IMR-90 (cell line): ENCODE results near the gene EPB41L1. TPM values are rescaled to one million over a fixed set of nuclear protein-coding genes. Genes with fewer than 3 reads are reported as not detected.

ENCODE experiments used
- ATAC-seq: fragments of 200-7000 bp; cut with Tn5 transposase; 2 replicates; pipeline ENCODE4 v1.9.1; 2020; ENCODE audit warnings: low read depth, mild to moderate bottlenecking, moderate library complexity
- BruUV-seq: library from RNA; stranded (reverse); fragments of 400-500 nt; replicated peaks from 2 replicates; lab custom pipeline; 2021; lab: Mats Ljungman, UMichigan
- CTCF ChIA-PET: fragments of 300-600 bp; formaldehyde crosslinking; extraction: SDS; loops from one replicate; lab custom pipeline; 2021; ENCODE audit warnings: antibody characterized with exemption; lab: Yijun Ruan, JAX
- POLR2A ChIA-PET: fragments of 300-600 bp; sonication (Branson Sonifier 250); formaldehyde crosslinking; loops from one replicate; lab custom pipeline; 2022; ENCODE audit warnings: antibody characterized with exemption; ENCODE audit not compliant: unreplicated experiment; lab: Charles Lee
- DNase-seq: peaks from one replicate; pipeline ENCODE4 v3.0.0; 2013
- H2AFZ ChIP-seq: replicated peaks from 2 replicates; pipeline ENCODE3; 2013; ENCODE audit warnings: low read length, mild to moderate bottlenecking; ENCODE audit not compliant: poor library complexity
- H2AK5ac ChIP-seq: 2 replicates; pipeline ENCODE4 v1.6.1; 2013; ENCODE audit warnings: low read depth, low read length, inconsistent platforms
- H2AK9ac ChIP-seq: replicated peaks from 2 replicates; pipeline ENCODE3; 2013; ENCODE audit warnings: mild to moderate bottlenecking, low read depth, low read length, moderate library complexity; ENCODE audit not compliant: poor library complexity
- H2BK120ac ChIP-seq: 2 replicates; pipeline ENCODE4 v1.6.1; 2013; ENCODE audit warnings: low read depth, low read length, inconsistent platforms
- H2BK15ac ChIP-seq: 3 replicates; pipeline ENCODE4 v1.6.1; 2013; ENCODE audit warnings: low read depth, low read length, inconsistent platforms
- H2BK20ac ChIP-seq: 2 replicates; pipeline ENCODE4 v1.6.1; 2013; ENCODE audit warnings: low read depth, mild to moderate bottlenecking, inconsistent platforms, low read length, moderate library complexity
- H2BK5ac ChIP-seq: 2 replicates; pipeline ENCODE4 v1.6.1; 2013; ENCODE audit warnings: mild to moderate bottlenecking, low read depth, low read length, inconsistent platforms; ENCODE audit not compliant: poor library complexity, severe bottlenecking
- H3K14ac ChIP-seq: replicated peaks from 2 replicates; pipeline ENCODE4 v1.6.1; 2013; ENCODE audit warnings: low read depth, low read length, inconsistent platforms
- H3K18ac ChIP-seq: 2 replicates; pipeline ENCODE4 v1.6.1; 2013; ENCODE audit warnings: low read depth, low read length, control low read depth
- H3K23ac ChIP-seq: 2 replicates; pipeline ENCODE4 v1.6.1; 2013; ENCODE audit warnings: low read depth, low read length, inconsistent platforms
- H3K27ac ChIP-seq: 2 replicates; pipeline ENCODE4 v1.5.1; 2013; ENCODE audit warnings: mild to moderate bottlenecking, control low read depth, low read length; ENCODE audit not compliant: insufficient read depth
- H3K27me3 ChIP-seq: 2 replicates; pipeline ENCODE4 v1.6.1; 2013; ENCODE audit warnings: low read length; ENCODE audit not compliant: control insufficient read depth, insufficient read depth
- H3K36me3 ChIP-seq: 2 replicates; pipeline ENCODE4 v1.6.1; 2013; ENCODE audit warnings: low read length, mixed read lengths; ENCODE audit not compliant: control insufficient read depth, insufficient read depth
- H3K4ac ChIP-seq: 2 replicates; pipeline ENCODE4 v1.6.1; 2013; ENCODE audit warnings: low read depth, low read length, inconsistent platforms
- H3K4me1 ChIP-seq: 2 replicates; pipeline ENCODE4 v1.6.1; 2013; ENCODE audit warnings: low read length, mixed read lengths; ENCODE audit not compliant: control insufficient read depth, insufficient read depth
- H3K4me2 ChIP-seq: 2 replicates; pipeline ENCODE4 v1.6.1; 2013; ENCODE audit warnings: low read depth, mild to moderate bottlenecking, control low read depth, low read length, moderate library complexity
- H3K4me3 ChIP-seq: 2 replicates; pipeline ENCODE4 v1.5.1; 2013; ENCODE audit warnings: low read depth, mild to moderate bottlenecking, control low read depth, low read length, moderate library complexity; ENCODE audit not compliant: insufficient read depth
- H3K56ac ChIP-seq: 2 replicates; pipeline ENCODE4 v1.6.1; 2013; ENCODE audit warnings: low read length, inconsistent platforms; ENCODE audit not compliant: insufficient read depth; ENCODE audit errors: extremely low read depth
- H3K79me1 ChIP-seq, 2 experiments: 2 replicates each; pipeline ENCODE4 v1.6.1; 2013; ENCODE audit warnings: low read length in 2 of 2, inconsistent platforms in 1 of 2, low read depth in 1 of 2
- H3K9ac ChIP-seq: 2 replicates; pipeline ENCODE4 v1.6.1; 2013; ENCODE audit warnings: low read depth, low read length, control low read depth
- H3K9me1 ChIP-seq: 2 replicates; pipeline ENCODE4 v1.6.1; 2013; ENCODE audit warnings: low read length, inconsistent platforms; ENCODE audit not compliant: insufficient read depth
- H3K9me3 ChIP-seq: 2 replicates; pipeline ENCODE4 v1.6.1; 2013; ENCODE audit warnings: low read length; ENCODE audit not compliant: control insufficient read depth, insufficient read depth
- H4K20me1 ChIP-seq: 2 replicates; pipeline ENCODE4 v1.6.1; 2013; ENCODE audit warnings: low read length, inconsistent platforms; ENCODE audit not compliant: insufficient read depth
- H4K5ac ChIP-seq: 2 replicates; pipeline ENCODE4 v1.6.1; 2013; ENCODE audit warnings: mild to moderate bottlenecking, low read depth, low read length, control low read depth
- H4K8ac ChIP-seq, 2 experiments: 2 replicates each; pipeline ENCODE4 v1.6.1; 2013; ENCODE audit warnings: low read depth in 2 of 2, low read length in 2 of 2, control low read depth in 1 of 2, inconsistent platforms in 1 of 2
- H4K91ac ChIP-seq: 2 replicates; pipeline ENCODE4 v1.6.1; 2013; ENCODE audit warnings: low read depth, low read length, inconsistent platforms; ENCODE audit not compliant: insufficient read depth
- CEBPB ChIP-seq: IDR thresholded peaks from 2 replicates; pipeline ENCODE4 v1.6.1; 2012; ENCODE audit warnings: low read depth, low read length, improper control_type of control experiment
- ELK1 ChIP-seq: fragments of 150-350 bp; IDR thresholded peaks from 2 replicates; pipeline ENCODE4 v1.6.1; 2016; ENCODE audit warnings: low read depth, mild to moderate bottlenecking, low read length, moderate library complexity, borderline replicate concordance
- FOS ChIP-seq: fragments of 150-350 bp; IDR thresholded peaks from 2 replicates; pipeline ENCODE4 v1.6.1; 2016; ENCODE audit warnings: low read depth, low read length
- MAFK ChIP-seq: IDR thresholded peaks from 2 replicates; pipeline ENCODE4 v1.6.1; 2012; ENCODE audit warnings: low read depth, low read length, improper control_type of control experiment
- MXI1 ChIP-seq: IDR thresholded peaks from 2 replicates; pipeline ENCODE4 v1.6.1; 2012; ENCODE audit warnings: low read depth, mild to moderate bottlenecking, low read length, moderate library complexity, borderline replicate concordance
- USF2 ChIP-seq: fragments of 150-350 bp; IDR thresholded peaks from 2 replicates; pipeline ENCODE4 v1.6.1; 2017; ENCODE audit warnings: mild to moderate bottlenecking, antibody characterized with exemption, low read length, low read depth
- WGBS, 2 experiments: methylation state at CpG; one replicate each; pipeline versions ENCODE4 v1.1.5 to v1.1.7; 2013; ENCODE audit warnings: missing lambda C conversion rate in 2 of 2; ENCODE audit not compliant: insufficient read length in 1 of 2; ENCODE audit errors: extremely low coverage in 2 of 2; 5-methylcytosine and 5-hydroxymethylcytosine counted together
- dilution Hi-C: fragments of 300-500 bp; cut with HindIII; formaldehyde crosslinking; loops from one replicate; pipeline ENCODE4 v1.14.3; 2018; ENCODE audit warnings: low sequenced_read_pairs; ENCODE audit not compliant: unreplicated experiment
- in situ Hi-C: fragments of 300-500 bp; cut with MboI; formaldehyde crosslinking; loops from 3 replicates; pipeline ENCODE4 v1.14.3; 2019; ENCODE audit warnings: low sequenced_read_pairs, inconsistent platforms, mixed read lengths
- intact Hi-C: fragments of 100-400 bp; cut with micrococcal nuclease; formaldehyde crosslinking; loops from 2 replicates; pipeline ENCODE4 v1.10.0; 2022
- polyA plus RNA-seq, 3 experiments: library from polyadenylated mRNA; depleted of rRNA; stranded (reverse); fragments of >200 nt; gene quantifications; 2 replicates each; pipeline ENCODE4 v1.2.3, GENCODE V29; 2012; ENCODE audit warnings: low replicate concordance in 1 of 3
- total RNA-seq: library from RNA; depleted of rRNA; stranded (reverse); fragments of >200 nt; gene quantifications from 2 replicates; pipeline ENCODE4 v1.2.3, GENCODE V29; 2012

EPB41L1 gene
- total and polyA plus RNA-seq, 2 of the 4 experiments (the other 2 are of a cell fraction): 12.5 to 33.7 TPM

GRCh38 chr20:36270744-36271638 lies 116.5 kb downstream of the EPB41L1 start:
- H2AK9ac ChIP-seq: no peak overlapping the region
- dilution Hi-C loops (no loop called here), intact Hi-C loops (no loop called here), in situ Hi-C loops (no loop called here)
- no peak overlapping the region for H4K5ac ChIP-seq
- H2BK20ac ChIP-seq: no peak overlapping the region
- no peak overlapping the region for H2BK120ac ChIP-seq
- no peaks in the 10 kb centered on the region for H3K9me1 ChIP-seq
- 68% methylated on average over 9 of the region's 20 CpGs; no CpG with 5 or more reads in 1 of the 2 experiments for WGBS, 2 experiments
- H2BK15ac ChIP-seq: no peak overlapping the region
- no peak overlapping the region for H3K14ac ChIP-seq
- peaks cover 43% of the 10 kb centered on the region for H3K27me3 ChIP-seq
- H3K4me2 ChIP-seq: no peak overlapping the region
- no peaks in the 10 kb centered on the region for H4K20me1 ChIP-seq
- H3K4me1 ChIP-seq: no peaks in the 10 kb centered on the region
- ChIA-PET CTCF (no interaction called here), POLR2A (no interaction called here)
- H3K4me3 ChIP-seq: no peak overlapping the region
- no peak overlapping the region for H3K18ac ChIP-seq
- no peak overlapping the region for H4K91ac ChIP-seq
- no peak overlapping the region for H3K27ac ChIP-seq
- H3K9ac ChIP-seq: no peak overlapping the region
- DNase-seq (no peak), ATAC-seq (no peak)
- no peak overlapping the region for H2AK5ac ChIP-seq
- no peak overlapping the region for H3K23ac ChIP-seq
- TF ChIP-seq CEBPB (no peak), MXI1 (no peak), USF2 (no peak), ELK1 (no peak), FOS (no peak), MAFK (no peak)
- no TSS peak for BruUV-seq
- no peak overlapping the region for H3K56ac ChIP-seq
- H3K4ac ChIP-seq: no peak overlapping the region
- no peaks in the 10 kb centered on the region for H3K79me1 ChIP-seq
- H4K8ac ChIP-seq: no peak overlapping the region
- no peak overlapping the region for H2AFZ ChIP-seq
- no peaks in the 10 kb centered on the region for H3K36me3 ChIP-seq
- H2BK5ac ChIP-seq: no peak overlapping the region
- H3K9me3 ChIP-seq: no peaks in the 10 kb centered on the region
